ENCODE measurements around the gene OPRD1.

Gene OPRD1

GRCh38 chr1:28914228-28915030, 102.5 kb downstream of the OPRD1 start, which contains the start of gene EPB41:
EPB41 (plus strand) TSS chr1:28914569; CDS start chr1:28987438, 72,869 bp downstream.
- DNase-seq, result peak; percentile 91 to 99 (median 97)

- DNase-seq, result peak; percentile 60 to 91 (median 87)
Measured at GRCh38 chr1:28915031-28915895, 103.3 kb downstream of the OPRD1 start.

GRCh38 chr1:28917757-28918118, 105.8 kb downstream of the OPRD1 start:
- no peak for DNase-seq
